ENCODE results near the gene ASAP2. TPM values are rescaled to one million over a fixed set of nuclear protein-coding genes. Genes with fewer than 3 reads are reported as not detected.

The ASAP2 gene
- polyA plus RNA-seq, 1 donor (not counting 4 experiments of a cell fraction or from before 2014, with no cell fraction given) = 54.2 TPM

- H3K27ac ChIP-seq (ENCODE audit: control insufficient read depth, insufficient read depth, low read length) = no peak overlapping the region
- H3K4me3 ChIP-seq (ENCODE audit: control insufficient read depth in 2 of 3, extremely low read depth in 1 of 3, insufficient read depth in 2 of 3, low read depth in 1 of 3, low read length in 3 of 3) = no peak overlapping the region
- H4K20me1 ChIP-seq (ENCODE audit: control insufficient read depth, extremely low read depth, insufficient read depth, low read length) = peaks cover 4% of the 10 kb centered on the region
- H3K79me2 ChIP-seq (ENCODE audit: control insufficient read depth, insufficient read depth, low read length) = peaks cover 2% of the 10 kb centered on the region
- no peaks in the 10 kb centered on the region for H3K27me3 ChIP-seq (ENCODE audit: control insufficient read depth, extremely low read depth, insufficient read depth, low read length)
- H3K4me1 ChIP-seq (ENCODE audit: control insufficient read depth, extremely low read depth, insufficient read depth, low read length) = peaks cover 11% of the 10 kb centered on the region
- H3K9ac ChIP-seq (ENCODE audit: control insufficient read depth, extremely low read depth, insufficient read depth, low read length) = no peak overlapping the region
- H3K9me3 ChIP-seq (ENCODE audit: control insufficient read depth, low read depth, low read length) = no peaks in the 10 kb centered on the region
- peaks cover 35 to 50% of the 10 kb centered on the region in 2 experiments for H3K36me3 ChIP-seq (ENCODE audit: control insufficient read depth in 2 of 2, extremely low read depth in 1 of 2, insufficient read depth in 2 of 2, low read length in 2 of 2)
- no peak for DNase-seq (ENCODE audit: low read depth, low spot score)
- dilution Hi-C loops (cut with MboI; ENCODE audit: extremely low pct_ligation_motif_present, low sequenced_read_pairs) = no loop called here
- no peak overlapping the region for H3K4me2 ChIP-seq (ENCODE audit: control insufficient read depth, extremely low read depth, insufficient read depth, low read depth, low read length)
- FAIRE-seq = no peak
- H2AFZ ChIP-seq (ENCODE audit: control insufficient read depth, low read length) = no peak overlapping the region
- TF ChIP-seq, protein P1, sequence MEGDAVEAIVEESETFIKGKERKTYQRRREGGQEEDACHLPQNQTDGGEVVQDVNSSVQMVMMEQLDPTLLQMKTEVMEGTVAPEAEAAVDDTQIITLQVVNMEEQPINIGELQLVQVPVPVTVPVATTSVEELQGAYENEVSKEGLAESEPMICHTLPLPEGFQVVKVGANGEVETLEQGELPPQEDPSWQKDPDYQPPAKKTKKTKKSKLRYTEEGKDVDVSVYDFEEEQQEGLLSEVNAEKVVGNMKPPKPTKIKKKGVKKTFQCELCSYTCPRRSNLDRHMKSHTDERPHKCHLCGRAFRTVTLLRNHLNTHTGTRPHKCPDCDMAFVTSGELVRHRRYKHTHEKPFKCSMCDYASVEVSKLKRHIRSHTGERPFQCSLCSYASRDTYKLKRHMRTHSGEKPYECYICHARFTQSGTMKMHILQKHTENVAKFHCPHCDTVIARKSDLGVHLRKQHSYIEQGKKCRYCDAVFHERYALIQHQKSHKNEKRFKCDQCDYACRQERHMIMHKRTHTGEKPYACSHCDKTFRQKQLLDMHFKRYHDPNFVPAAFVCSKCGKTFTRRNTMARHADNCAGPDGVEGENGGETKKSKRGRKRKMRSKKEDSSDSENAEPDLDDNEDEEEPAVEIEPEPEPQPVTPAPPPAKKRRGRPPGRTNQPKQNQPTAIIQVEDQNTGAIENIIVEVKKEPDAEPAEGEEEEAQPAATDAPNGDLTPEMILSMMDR (optimal IDR thresholded peaks at IDR 0.05 in 1 of 3, IDR thresholded peaks at IDR 0.05 in 1 of 3, conservative IDR thresholded peaks at IDR 0.05 in 1 of 3; ENCODE audit: extremely low read depth in 1 of 3, insufficient read depth in 2 of 3, low read length in 3 of 3) = no peak
- no peak for TF ChIP-seq EZH2 (IDR thresholded peaks at IDR 0.05; ENCODE audit: low read length)
- peaks cover 4% of the 10 kb centered on the region for H3K9me1 ChIP-seq (ENCODE audit: control insufficient read depth, extremely low read depth, insufficient read depth, low read length)
Observed at GRCh38 chr2:9332136-9332852, 125.7 kb downstream of the ASAP2 start.

DNA sequence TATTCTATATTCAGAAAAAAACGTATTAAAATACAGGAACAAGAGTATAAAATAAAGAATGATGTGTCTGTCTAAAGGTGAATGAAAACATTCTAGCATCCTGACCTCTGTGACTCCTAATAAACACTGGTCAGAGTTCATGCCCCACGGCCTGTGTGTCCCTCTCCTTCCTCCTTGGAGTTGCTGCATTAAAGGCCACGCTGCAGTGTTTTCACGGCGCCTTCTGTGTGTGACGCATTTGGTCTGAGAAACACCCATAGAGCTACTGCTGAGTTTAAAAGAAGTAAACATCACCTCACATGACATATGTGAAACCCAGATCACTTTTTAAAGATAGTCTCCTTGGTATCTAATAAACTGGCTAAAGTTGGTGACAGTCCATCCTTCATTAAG lies 126.2 kb downstream of the ASAP2 start:
- peaks cover 12% of the 10 kb centered on the region for H3K4me1 ChIP-seq (ENCODE audit: control insufficient read depth, extremely low read depth, insufficient read depth, low read length)
- TF ChIP-seq, protein P1 (optimal IDR thresholded peaks at IDR 0.05 in 1 of 3, IDR thresholded peaks at IDR 0.05 in 1 of 3, conservative IDR thresholded peaks at IDR 0.05 in 1 of 3; ENCODE audit: extremely low read depth in 1 of 3, insufficient read depth in 2 of 3, low read length in 3 of 3) = no peak
- no peak for TF ChIP-seq EZH2 (IDR thresholded peaks at IDR 0.05; ENCODE audit: low read length)
- H3K9me3 ChIP-seq (ENCODE audit: control insufficient read depth, low read depth, low read length) = no peaks in the 10 kb centered on the region
- DNase-seq (ENCODE audit: low read depth, low spot score) (no peak), FAIRE-seq (no peak)
- peaks cover 4% of the 10 kb centered on the region for H4K20me1 ChIP-seq (ENCODE audit: control insufficient read depth, extremely low read depth, insufficient read depth, low read length)
- no peaks in the 10 kb centered on the region for H3K27me3 ChIP-seq (ENCODE audit: control insufficient read depth, extremely low read depth, insufficient read depth, low read length)
- no peak overlapping the region for H3K9ac ChIP-seq (ENCODE audit: control insufficient read depth, extremely low read depth, insufficient read depth, low read length)
- H3K4me2 ChIP-seq (ENCODE audit: control insufficient read depth, extremely low read depth, insufficient read depth, low read depth, low read length) = no peak overlapping the region
- H2AFZ ChIP-seq (ENCODE audit: control insufficient read depth, low read length) = no peak overlapping the region
- peaks cover 34 to 49% of the 10 kb centered on the region in 2 experiments for H3K36me3 ChIP-seq (ENCODE audit: control insufficient read depth in 2 of 2, extremely low read depth in 1 of 2, insufficient read depth in 2 of 2, low read length in 2 of 2)
- dilution Hi-C loops (cut with MboI; ENCODE audit: extremely low pct_ligation_motif_present, low sequenced_read_pairs) = no loop called here
- H3K9me1 ChIP-seq (ENCODE audit: control insufficient read depth, extremely low read depth, insufficient read depth, low read length) = peaks cover 4% of the 10 kb centered on the region
- H3K27ac ChIP-seq (ENCODE audit: control insufficient read depth, insufficient read depth, low read length) = no peak overlapping the region
- peaks cover 5% of the 10 kb centered on the region for H3K79me2 ChIP-seq (ENCODE audit: control insufficient read depth, insufficient read depth, low read length)
- H3K4me3 ChIP-seq (ENCODE audit: control insufficient read depth in 2 of 3, extremely low read depth in 1 of 3, insufficient read depth in 2 of 3, low read depth in 1 of 3, low read length in 3 of 3) = no peak overlapping the region
